Sigmoid colon (tissue), 4 donors: ENCODE results near the gene ADD2.

Experiments used
- POLR2A ChIP-seq, 2 donors: fragments of 450-650 bp; IDR thresholded peaks; one replicate each; pipeline ENCODE4 v1.6.1; 2016; ENCODE audit warnings: antibody characterized with exemption in 2 of 2, mild to moderate bottlenecking in 2 of 2, moderate library complexity in 2 of 2
- POLR2AphosphoS5 ChIP-seq, 4 donors: sonication (generic); formaldehyde crosslinking; IDR thresholded peaks; one replicate each; pipeline ENCODE4 v1.6.1; 2017; ENCODE audit warnings: antibody characterized with exemption in 4 of 4
- TF ChIP-seq, protein P1 (sequence below), 4 experiments: fragments of 450-650 bp in 3 of 4; fragments of 200-600 bp in 1 of 4; IDR thresholded peaks; one replicate each; pipeline ENCODE4 v1.5.1; 2016 to 2019; ENCODE audit warnings: antibody characterized with exemption in 4 of 4, mild to moderate bottlenecking in 3 of 4, moderate library complexity in 2 of 4

DNA sequence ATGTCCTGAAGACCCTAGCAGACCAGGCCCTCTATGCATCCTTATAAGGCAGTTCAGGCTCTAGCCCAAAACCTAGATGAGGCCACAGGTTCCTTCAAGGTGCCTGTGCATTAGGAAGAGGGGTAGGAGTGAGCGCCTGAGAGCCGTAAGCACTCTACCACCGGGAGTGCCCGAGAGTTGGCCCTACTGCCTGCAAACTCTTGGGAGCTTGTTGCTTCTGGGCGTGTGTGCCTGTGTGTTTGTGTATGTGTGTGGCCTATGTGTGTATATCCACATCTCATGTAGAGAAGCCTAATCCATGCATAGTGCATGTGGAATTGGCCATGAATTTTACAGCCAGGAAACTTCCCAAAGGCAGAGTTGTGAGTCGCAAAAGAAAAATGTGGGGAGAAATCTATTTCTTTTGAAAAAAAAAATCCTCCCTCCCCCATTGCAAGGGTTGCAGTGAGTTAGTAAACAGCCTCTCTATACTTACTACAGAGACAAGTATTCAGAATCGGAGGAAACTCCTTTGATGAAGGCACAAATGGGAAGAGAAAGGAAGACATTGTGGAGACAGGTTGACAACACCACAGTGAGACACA is 96.8 kb downstream of the ADD2 start:
- TF ChIP-seq, protein P1, sequence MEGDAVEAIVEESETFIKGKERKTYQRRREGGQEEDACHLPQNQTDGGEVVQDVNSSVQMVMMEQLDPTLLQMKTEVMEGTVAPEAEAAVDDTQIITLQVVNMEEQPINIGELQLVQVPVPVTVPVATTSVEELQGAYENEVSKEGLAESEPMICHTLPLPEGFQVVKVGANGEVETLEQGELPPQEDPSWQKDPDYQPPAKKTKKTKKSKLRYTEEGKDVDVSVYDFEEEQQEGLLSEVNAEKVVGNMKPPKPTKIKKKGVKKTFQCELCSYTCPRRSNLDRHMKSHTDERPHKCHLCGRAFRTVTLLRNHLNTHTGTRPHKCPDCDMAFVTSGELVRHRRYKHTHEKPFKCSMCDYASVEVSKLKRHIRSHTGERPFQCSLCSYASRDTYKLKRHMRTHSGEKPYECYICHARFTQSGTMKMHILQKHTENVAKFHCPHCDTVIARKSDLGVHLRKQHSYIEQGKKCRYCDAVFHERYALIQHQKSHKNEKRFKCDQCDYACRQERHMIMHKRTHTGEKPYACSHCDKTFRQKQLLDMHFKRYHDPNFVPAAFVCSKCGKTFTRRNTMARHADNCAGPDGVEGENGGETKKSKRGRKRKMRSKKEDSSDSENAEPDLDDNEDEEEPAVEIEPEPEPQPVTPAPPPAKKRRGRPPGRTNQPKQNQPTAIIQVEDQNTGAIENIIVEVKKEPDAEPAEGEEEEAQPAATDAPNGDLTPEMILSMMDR (IDR thresholded peaks at IDR 0.05) = no peak
- TF ChIP-seq POLR2A (IDR thresholded peaks at IDR 0.05) = no peak
- no peak for TF ChIP-seq POLR2AphosphoS5 (IDR thresholded peaks at IDR 0.05)
